ENCODE results near the gene ENDOV.

- TF ChIP-seq EZH2 (IDR thresholded peaks at IDR 0.05) (no peak), POLR2AphosphoS5 (IDR thresholded peaks at IDR 0.05; ENCODE audit: borderline replicate concordance, low read depth, low read length) (no peak), FOXP2 (optimal IDR thresholded peaks at IDR 0.05; ENCODE audit: control extremely low read depth, extremely low read length, insufficient read depth) (no peak)
Observed at GRCh38 chr17:80388601-80389000, 26.4 kb upstream of the ENDOV start.

Measured in SK-N-MC (cell line).